ENCODE data around the gene FAM98A. TPM values are rescaled to one million over a fixed set of nuclear protein-coding genes. Genes with fewer than 3 reads are reported as not detected.

FAM98A gene
- total and polyA plus RNA-seq, 2 donors from 2014 or later, result 31.3 to 41.2 TPM

DNA sequence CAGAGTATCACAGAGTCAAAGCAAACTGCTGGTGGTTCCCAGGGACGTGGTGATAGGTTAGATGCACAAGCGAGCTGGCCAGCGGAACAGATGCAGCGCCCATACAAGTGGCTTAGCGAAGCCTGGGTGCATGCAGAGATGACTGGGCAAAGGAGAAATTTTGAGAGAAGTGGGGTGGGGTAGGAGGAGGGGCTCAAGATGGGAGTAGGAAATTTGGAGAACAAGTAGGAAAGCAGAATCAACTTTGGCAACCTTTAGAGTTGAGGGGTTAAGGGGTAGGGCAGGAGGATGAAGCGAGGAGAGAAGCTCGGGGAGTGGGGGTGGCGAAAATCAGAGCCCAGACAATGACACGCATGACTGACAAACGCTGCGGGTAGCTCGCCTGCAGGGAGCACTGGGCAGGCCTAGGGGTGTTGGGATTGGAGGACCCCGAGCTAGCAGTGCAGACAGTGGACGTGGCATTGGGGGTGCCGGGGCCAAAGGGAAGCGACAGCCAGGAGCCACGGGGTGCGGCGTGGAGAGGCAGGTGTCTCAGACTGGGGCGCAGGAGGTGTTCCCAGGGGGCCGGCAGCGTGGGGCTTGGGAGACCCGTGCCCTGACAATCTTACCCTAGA lies 431 bp downstream of the FAM98A start:
- no peak for FAIRE-seq

GRCh38 chr2:33597026-33597425 lies 2.1 kb downstream of the FAM98A start:
- no peaks in the 10 kb centered on the region for H3K9me3 ChIP-seq (ENCODE audit: control insufficient read depth in 2 of 3, insufficient read depth in 1 of 3, low read length in 3 of 3)
- H3K27me3 ChIP-seq (ENCODE audit: control insufficient read depth, insufficient read depth, low read length), result no peaks in the 10 kb centered on the region
- peaks cover 0 to 7% (median 0%) of the 10 kb centered on the region in 3 donors for H3K4me1 ChIP-seq (ENCODE audit: control insufficient read depth in 2 of 3, insufficient read depth in 2 of 3, low read depth in 1 of 3, low read length in 3 of 3)
- FAIRE-seq, result no peak
- no peak overlapping the region for H3K27ac ChIP-seq (ENCODE audit: low read depth in 2 of 2, low read length in 2 of 2)
- TF ChIP-seq CTCF (IDR thresholded peaks at IDR 0.05; ENCODE audit: borderline replicate concordance, extremely low read depth, insufficient read depth), result no peak
- H3K36me3 ChIP-seq (ENCODE audit: control insufficient read depth in 2 of 3, insufficient read depth in 3 of 3, low read length in 3 of 3), result peaks cover 8 to 20% (median 12%) of the 10 kb centered on the region in 3 donors
- DNase-seq, result no peak
- intact Hi-C loops (cut with DNase I), result no loop called here
- H3K9ac ChIP-seq (ENCODE audit: low read length in 3 of 3), result peak overlapping the region in 1 of 3 donors; percentile 94
- peak overlapping the region in 2 of 3 donors; percentile 36 to 98 for H3K4me3 ChIP-seq (ENCODE audit: low read length in 3 of 3)

More for the DNA sequence above, 431 bp downstream of the FAM98A start:
- intact Hi-C loops (cut with DNase I), result no loop called here
- no peak for TF ChIP-seq CTCF (IDR thresholded peaks at IDR 0.05; ENCODE audit: borderline replicate concordance, extremely low read depth, insufficient read depth)
- H3K4me3 ChIP-seq (ENCODE audit: low read length in 3 of 3), result peak overlapping the region; percentile 94 to 98 (median 95)
- peaks cover 4 to 11% (median 6%) of the 10 kb centered on the region in 3 donors for H3K36me3 ChIP-seq (ENCODE audit: control insufficient read depth in 2 of 3, insufficient read depth in 3 of 3, low read length in 3 of 3)
- peak overlapping the region; percentile 68 to 84 for H3K27ac ChIP-seq (ENCODE audit: low read depth in 2 of 2, low read length in 2 of 2)
- H3K4me1 ChIP-seq (ENCODE audit: control insufficient read depth in 2 of 3, insufficient read depth in 2 of 3, low read depth in 1 of 3, low read length in 3 of 3), result peaks cover 0 to 7% (median 0%) of the 10 kb centered on the region in 3 donors
- H3K9me3 ChIP-seq (ENCODE audit: control insufficient read depth in 2 of 3, insufficient read depth in 1 of 3, low read length in 3 of 3), result no peaks in the 10 kb centered on the region
- no peaks in the 10 kb centered on the region for H3K27me3 ChIP-seq (ENCODE audit: control insufficient read depth, insufficient read depth, low read length)
- peak in 3 of 5 donors; percentile 69 to 72 (median 72) for DNase-seq
- H3K9ac ChIP-seq (ENCODE audit: low read length in 3 of 3), result peak overlapping the region; percentile 89 to 94 (median 94)

DNA sequence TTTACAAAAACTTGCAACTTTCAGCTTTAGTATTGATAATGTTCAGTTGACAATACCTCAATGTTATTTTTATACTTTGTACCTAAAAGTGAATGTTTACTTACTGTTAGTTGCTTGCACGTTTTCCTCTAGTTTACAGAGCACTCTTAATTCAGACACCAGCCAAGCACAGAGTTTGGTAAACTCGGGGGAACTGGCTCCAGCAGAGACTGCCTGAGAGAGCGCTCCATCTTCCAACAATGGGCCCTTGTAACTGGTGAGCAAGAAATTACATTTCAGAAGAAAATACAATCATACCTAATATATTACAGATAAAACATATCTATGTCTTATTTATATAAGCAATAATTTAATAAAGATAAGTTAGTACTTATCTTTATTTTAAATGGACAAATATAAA lies 3.7 kb downstream of the FAM98A start:
- no peak for TF ChIP-seq CTCF (IDR thresholded peaks at IDR 0.05; ENCODE audit: borderline replicate concordance, extremely low read depth, insufficient read depth)
- Histone ChIP-seq H3K36me3 (ENCODE audit: control insufficient read depth in 2 of 3, insufficient read depth in 3 of 3, low read length in 3 of 3) (peaks cover 11 to 26% (median 16%) of the 10 kb centered on the region in 3 donors), H3K27ac (ENCODE audit: low read depth in 2 of 2, low read length in 2 of 2) (no peak overlapping the region), H3K27me3 (ENCODE audit: control insufficient read depth, insufficient read depth, low read length) (no peaks in the 10 kb centered on the region), H3K4me3 (ENCODE audit: low read length in 3 of 3) (no peak overlapping the region), H3K9ac (ENCODE audit: low read length in 3 of 3) (no peak overlapping the region), H3K9me3 (ENCODE audit: control insufficient read depth in 2 of 3, insufficient read depth in 1 of 3, low read length in 3 of 3) (no peaks in the 10 kb centered on the region), H3K4me1 (ENCODE audit: control insufficient read depth in 2 of 3, insufficient read depth in 2 of 3, low read depth in 1 of 3, low read length in 3 of 3) (peaks cover 0 to 7% (median 0%) of the 10 kb centered on the region in 3 donors)
- DNase-seq (no peak), FAIRE-seq (no peak)
- intact Hi-C loops (cut with DNase I), result no loop called here
